GM23338 (cell line): Measurements from ENCODE around the gene NPY. TPM values are rescaled to one million over a fixed set of nuclear protein-coding genes. Genes with fewer than 3 reads are reported as not detected.

ENCODE experiments used
- ATAC-seq: fragments of 200-7000 bp; cut with Tn5 transposase; 3 replicates; pipeline ENCODE4 v1.9.1; 2020
- DNase-seq: peaks from one replicate; pipeline ENCODE4 v3.0.0-alpha.2; 2015; ENCODE audit warnings: low spot score
- H2AFZ ChIP-seq: fragments of 200-600 bp; sonication (generic); 2 replicates; pipeline ENCODE4 v1.8.0; 2016; ENCODE audit warnings: antibody characterized with exemption, mild to moderate bottlenecking, moderate library complexity
- H3F3A ChIP-seq: fragments of 200-600 bp; sonication (generic); replicated peaks from 2 replicates; pipeline ENCODE4 v1.8.0; 2017; ENCODE audit warnings: antibody characterized with exemption, mixed run types, low read depth
- H3K27ac ChIP-seq: fragments of 200-600 bp; sonication (generic); 2 replicates; pipeline ENCODE4 v1.6.1; 2016; ENCODE audit warnings: low read depth
- H3K27me3 ChIP-seq: fragments of 200-600 bp; sonication (generic); 2 replicates; pipeline ENCODE4 v1.8.0; 2016; ENCODE audit warnings: mild to moderate bottlenecking, mixed run types, moderate library complexity; ENCODE audit not compliant: insufficient read depth
- H3K36me3 ChIP-seq: fragments of 200-600 bp; sonication (generic); 2 replicates; pipeline ENCODE4 v1.8.0; 2016; ENCODE audit warnings: mild to moderate bottlenecking; ENCODE audit not compliant: insufficient read depth
- H3K4me1 ChIP-seq: fragments of 200-600 bp; sonication (generic); 2 replicates; pipeline ENCODE4 v1.8.0; 2016; ENCODE audit warnings: mild to moderate bottlenecking, moderate library complexity; ENCODE audit not compliant: insufficient read depth
- H3K4me2 ChIP-seq: fragments of 200-600 bp; sonication (generic); 2 replicates; pipeline ENCODE4 v1.7.1; 2017; ENCODE audit warnings: mixed run types
- H3K4me3 ChIP-seq: fragments of 200-600 bp; sonication (generic); 2 replicates; pipeline ENCODE4 v1.6.1; 2016; ENCODE audit warnings: mixed run types
- H3K79me2 ChIP-seq: fragments of 200-600 bp; sonication (generic); replicated peaks from 2 replicates; pipeline ENCODE4 v1.8.0; 2017; ENCODE audit warnings: mild to moderate bottlenecking; ENCODE audit not compliant: insufficient read depth
- H3K9me2 ChIP-seq: fragments of 200-600 bp; sonication (generic); 2 replicates; pipeline ENCODE4 v1.8.0; 2017; ENCODE audit not compliant: insufficient read depth
- H4K20me1 ChIP-seq: fragments of 200-600 bp; sonication (generic); replicated peaks from 2 replicates; pipeline ENCODE4 v1.8.0; 2017; ENCODE audit warnings: mild to moderate bottlenecking; ENCODE audit not compliant: insufficient read depth
- H3K27ac Mint-ChIP-seq: 2 replicates; pipeline ENCODE4 v1.8.0; 2020; ENCODE audit warnings: inconsistent platforms, mild to moderate bottlenecking, moderate library complexity, mixed read lengths
- H3K27me3 Mint-ChIP-seq: 3 replicates; pipeline ENCODE4 v1.8.0; 2022; ENCODE audit warnings: low read depth, mild to moderate bottlenecking, moderate library complexity, mixed read lengths, inconsistent platforms; ENCODE audit not compliant: insufficient read depth, poor library complexity
- H3K36me3 Mint-ChIP-seq: 3 replicates; pipeline ENCODE4 v1.8.0; 2021; ENCODE audit warnings: low read depth, mild to moderate bottlenecking, inconsistent platforms, moderate library complexity, mixed read lengths
- H3K4me1 Mint-ChIP-seq: 3 replicates; pipeline ENCODE4 v1.8.0; 2020; ENCODE audit warnings: mild to moderate bottlenecking, inconsistent platforms, mixed read lengths
- H3K4me3 Mint-ChIP-seq: 3 replicates; pipeline ENCODE4 v1.8.0; 2021; ENCODE audit warnings: moderate library complexity, mild to moderate bottlenecking, inconsistent platforms, mixed read lengths
- H3K9me3 Mint-ChIP-seq: 3 replicates; pipeline ENCODE4 v1.8.0; 2020; ENCODE audit warnings: moderate library complexity, mild to moderate bottlenecking, inconsistent platforms, mixed read lengths
- CREB1 ChIP-seq: fragments of 250-450 bp; sonication (Bioruptor Pico); IDR thresholded peaks from 2 replicates; pipeline ENCODE4 v1.5.0; 2020; ENCODE audit warnings: low read depth, mild to moderate bottlenecking, moderate library complexity
- JUNB ChIP-seq: IDR thresholded peaks from one replicate; pipeline ENCODE4 v1.6.1; 2016; ENCODE audit warnings: antibody characterized with exemption; ENCODE audit not compliant: unreplicated experiment
- NANOG ChIP-seq: IDR thresholded peaks from 2 replicates; pipeline ENCODE4 v1.6.1; 2016; ENCODE audit warnings: antibody characterized with exemption, borderline replicate concordance
- ZNF114 ChIP-seq: fragments of 250-450 bp; sonication (Bioruptor Pico); IDR thresholded peaks from 2 replicates; pipeline ENCODE4 v1.5.0; 2020; ENCODE audit warnings: mild to moderate bottlenecking, moderate library complexity
- polyA plus RNA-seq: library from polyadenylated mRNA; unstranded; fragments of >200 nt; fragmentation: Nextera tagmentation; extraction: Ambion mirVana; gene quantifications from 2 replicates; pipeline ENCODE4 v1.2.1, GENCODE V29; 2016
- total RNA-seq: library from RNA; depleted of rRNA; stranded (reverse); fragments of >200 nt; shearing (Covaris generic); gene quantifications from 2 replicates; pipeline ENCODE4 v1.2.3, GENCODE V29; 2014
- TF ChIP-seq, protein P1 (sequence below): fragments of 250-450 bp; sonication (Bioruptor Pico); IDR thresholded peaks from 2 replicates; pipeline ENCODE4 v1.5.0; 2020; ENCODE audit warnings: mild to moderate bottlenecking, moderate library complexity
- TF ChIP-seq, protein P2 (sequence below): IDR thresholded peaks from 2 replicates; pipeline ENCODE4 v1.6.1; 2016; ENCODE audit warnings: antibody characterized with exemption
- TF ChIP-seq, protein P3 (sequence below), 2 experiments: fragments of 200-600 bp in 1 of 2; sonication (generic) in 1 of 2; conservative IDR thresholded peaks; 2 replicates each; pipeline versions ENCODE4 v1.5.1 to v1.6.1; 2016 to 2017; ENCODE audit warnings: antibody characterized with exemption in 2 of 2, low read depth in 2 of 2, mild to moderate bottlenecking in 2 of 2, moderate library complexity in 1 of 2

The NPY gene
- total and polyA plus RNA-seq, 2 experiments from 2014 or later: 7.0 TPM; not detected in 1

DNA sequence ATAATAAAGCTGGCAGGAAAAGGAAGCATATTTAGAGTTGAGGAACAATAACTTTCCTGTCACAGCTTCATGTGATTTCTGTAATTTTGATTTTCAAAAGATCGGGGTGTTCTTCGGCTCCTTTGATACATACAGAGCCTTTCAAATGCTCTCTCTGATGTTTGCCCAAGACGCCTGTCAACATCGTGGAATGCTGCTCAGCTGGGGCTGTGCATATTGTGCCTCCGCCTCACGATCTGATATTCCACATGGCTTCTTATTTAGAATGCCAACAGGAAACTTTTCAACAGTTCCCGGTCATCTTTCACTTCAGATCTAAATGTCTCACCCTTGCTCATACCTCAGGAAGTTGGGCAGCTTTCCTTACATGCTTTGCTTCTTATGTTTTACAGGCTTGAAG, 7.3 kb downstream of the NPY start (continued):
- TF ChIP-seq, protein P1, sequence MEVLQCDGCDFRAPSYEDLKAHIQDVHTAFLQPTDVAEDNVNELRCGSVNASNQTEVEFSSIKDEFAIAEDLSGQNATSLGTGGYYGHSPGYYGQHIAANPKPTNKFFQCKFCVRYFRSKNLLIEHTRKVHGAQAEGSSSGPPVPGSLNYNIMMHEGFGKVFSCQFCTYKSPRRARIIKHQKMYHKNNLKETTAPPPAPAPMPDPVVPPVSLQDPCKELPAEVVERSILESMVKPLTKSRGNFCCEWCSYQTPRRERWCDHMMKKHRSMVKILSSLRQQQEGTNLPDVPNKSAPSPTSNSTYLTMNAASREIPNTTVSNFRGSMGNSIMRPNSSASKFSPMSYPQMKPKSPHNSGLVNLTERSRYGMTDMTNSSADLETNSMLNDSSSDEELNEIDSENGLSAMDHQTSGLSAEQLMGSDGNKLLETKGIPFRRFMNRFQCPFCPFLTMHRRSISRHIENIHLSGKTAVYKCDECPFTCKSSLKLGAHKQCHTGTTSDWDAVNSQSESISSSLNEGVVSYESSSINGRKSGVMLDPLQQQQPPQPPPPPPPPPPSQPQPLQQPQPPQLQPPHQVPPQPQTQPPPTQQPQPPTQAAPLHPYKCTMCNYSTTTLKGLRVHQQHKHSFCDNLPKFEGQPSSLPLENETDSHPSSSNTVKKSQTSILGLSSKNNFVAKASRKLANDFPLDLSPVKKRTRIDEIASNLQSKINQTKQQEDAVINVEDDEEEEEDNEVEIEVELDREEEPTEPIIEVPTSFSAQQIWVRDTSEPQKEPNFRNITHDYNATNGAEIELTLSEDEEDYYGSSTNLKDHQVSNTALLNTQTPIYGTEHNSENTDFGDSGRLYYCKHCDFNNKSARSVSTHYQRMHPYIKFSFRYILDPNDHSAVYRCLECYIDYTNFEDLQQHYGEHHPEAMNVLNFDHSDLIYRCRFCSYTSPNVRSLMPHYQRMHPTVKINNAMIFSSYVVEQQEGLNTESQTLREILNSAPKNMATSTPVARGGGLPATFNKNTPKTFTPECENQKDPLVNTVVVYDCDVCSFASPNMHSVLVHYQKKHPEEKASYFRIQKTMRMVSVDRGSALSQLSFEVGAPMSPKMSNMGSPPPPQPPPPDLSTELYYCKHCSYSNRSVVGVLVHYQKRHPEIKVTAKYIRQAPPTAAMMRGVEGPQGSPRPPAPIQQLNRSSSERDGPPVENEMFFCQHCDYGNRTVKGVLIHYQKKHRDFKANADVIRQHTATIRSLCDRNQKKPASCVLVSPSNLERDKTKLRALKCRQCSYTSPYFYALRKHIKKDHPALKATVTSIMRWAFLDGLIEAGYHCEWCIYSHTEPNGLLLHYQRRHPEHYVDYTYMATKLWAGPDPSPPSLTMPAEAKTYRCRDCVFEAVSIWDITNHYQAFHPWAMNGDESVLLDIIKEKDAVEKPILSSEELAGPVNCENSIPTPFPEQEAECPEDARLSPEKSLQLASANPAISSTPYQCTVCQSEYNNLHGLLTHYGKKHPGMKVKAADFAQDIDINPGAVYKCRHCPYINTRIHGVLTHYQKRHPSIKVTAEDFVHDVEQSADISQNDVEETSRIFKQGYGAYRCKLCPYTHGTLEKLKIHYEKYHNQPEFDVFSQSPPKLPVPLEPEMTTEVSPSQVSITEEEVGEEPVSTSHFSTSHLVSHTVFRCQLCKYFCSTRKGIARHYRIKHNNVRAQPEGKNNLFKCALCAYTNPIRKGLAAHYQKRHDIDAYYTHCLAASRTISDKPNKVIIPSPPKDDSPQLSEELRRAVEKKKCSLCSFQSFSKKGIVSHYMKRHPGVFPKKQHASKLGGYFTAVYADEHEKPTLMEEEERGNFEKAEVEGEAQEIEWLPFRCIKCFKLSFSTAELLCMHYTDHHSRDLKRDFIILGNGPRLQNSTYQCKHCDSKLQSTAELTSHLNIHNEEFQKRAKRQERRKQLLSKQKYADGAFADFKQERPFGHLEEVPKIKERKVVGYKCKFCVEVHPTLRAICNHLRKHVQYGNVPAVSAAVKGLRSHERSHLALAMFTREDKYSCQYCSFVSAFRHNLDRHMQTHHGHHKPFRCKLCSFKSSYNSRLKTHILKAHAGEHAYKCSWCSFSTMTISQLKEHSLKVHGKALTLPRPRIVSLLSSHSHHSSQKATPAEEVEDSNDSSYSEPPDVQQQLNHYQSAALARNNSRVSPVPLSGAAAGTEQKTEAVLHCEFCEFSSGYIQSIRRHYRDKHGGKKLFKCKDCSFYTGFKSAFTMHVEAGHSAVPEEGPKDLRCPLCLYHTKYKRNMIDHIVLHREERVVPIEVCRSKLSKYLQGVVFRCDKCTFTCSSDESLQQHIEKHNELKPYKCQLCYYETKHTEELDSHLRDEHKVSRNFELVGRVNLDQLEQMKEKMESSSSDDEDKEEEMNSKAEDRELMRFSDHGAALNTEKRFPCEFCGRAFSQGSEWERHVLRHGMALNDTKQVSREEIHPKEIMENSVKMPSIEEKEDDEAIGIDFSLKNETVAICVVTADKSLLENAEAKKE (CRISPR knock-in tag): no peak
- no peak for TF ChIP-seq ZNF114 (CRISPR knock-in tag)
- TF ChIP-seq CREB1 (CRISPR knock-in tag): no peak
- TF ChIP-seq, protein P2, sequence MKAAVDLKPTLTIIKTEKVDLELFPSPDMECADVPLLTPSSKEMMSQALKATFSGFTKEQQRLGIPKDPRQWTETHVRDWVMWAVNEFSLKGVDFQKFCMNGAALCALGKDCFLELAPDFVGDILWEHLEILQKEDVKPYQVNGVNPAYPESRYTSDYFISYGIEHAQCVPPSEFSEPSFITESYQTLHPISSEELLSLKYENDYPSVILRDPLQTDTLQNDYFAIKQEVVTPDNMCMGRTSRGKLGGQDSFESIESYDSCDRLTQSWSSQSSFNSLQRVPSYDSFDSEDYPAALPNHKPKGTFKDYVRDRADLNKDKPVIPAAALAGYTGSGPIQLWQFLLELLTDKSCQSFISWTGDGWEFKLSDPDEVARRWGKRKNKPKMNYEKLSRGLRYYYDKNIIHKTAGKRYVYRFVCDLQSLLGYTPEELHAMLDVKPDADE: no peak
- TF ChIP-seq, protein P3, sequence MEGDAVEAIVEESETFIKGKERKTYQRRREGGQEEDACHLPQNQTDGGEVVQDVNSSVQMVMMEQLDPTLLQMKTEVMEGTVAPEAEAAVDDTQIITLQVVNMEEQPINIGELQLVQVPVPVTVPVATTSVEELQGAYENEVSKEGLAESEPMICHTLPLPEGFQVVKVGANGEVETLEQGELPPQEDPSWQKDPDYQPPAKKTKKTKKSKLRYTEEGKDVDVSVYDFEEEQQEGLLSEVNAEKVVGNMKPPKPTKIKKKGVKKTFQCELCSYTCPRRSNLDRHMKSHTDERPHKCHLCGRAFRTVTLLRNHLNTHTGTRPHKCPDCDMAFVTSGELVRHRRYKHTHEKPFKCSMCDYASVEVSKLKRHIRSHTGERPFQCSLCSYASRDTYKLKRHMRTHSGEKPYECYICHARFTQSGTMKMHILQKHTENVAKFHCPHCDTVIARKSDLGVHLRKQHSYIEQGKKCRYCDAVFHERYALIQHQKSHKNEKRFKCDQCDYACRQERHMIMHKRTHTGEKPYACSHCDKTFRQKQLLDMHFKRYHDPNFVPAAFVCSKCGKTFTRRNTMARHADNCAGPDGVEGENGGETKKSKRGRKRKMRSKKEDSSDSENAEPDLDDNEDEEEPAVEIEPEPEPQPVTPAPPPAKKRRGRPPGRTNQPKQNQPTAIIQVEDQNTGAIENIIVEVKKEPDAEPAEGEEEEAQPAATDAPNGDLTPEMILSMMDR (conservative IDR thresholded peaks at IDR 0.05; ENCODE audit: low read depth in 2 of 2): no peak

DNA sequence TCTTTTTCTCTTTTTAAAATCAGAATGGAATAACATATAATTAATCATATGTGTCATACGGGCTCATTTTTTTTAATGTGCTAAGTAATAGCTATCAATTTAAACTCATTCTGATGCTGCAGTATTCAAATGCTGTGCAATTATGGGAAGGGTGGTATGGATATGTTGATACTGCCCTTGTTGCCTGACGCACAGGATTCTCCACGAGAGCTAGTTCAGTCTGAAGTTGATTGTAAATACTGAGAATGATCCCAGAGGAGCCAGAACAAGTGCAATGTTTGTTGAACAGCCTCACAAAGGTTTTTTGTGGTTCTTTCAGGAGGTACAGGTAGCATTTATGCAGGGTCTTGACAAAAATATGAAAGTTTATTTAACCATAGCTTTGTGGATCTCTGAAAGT, 13.4 kb downstream of the NPY start:
- Histone ChIP-seq H3F3A (no peaks in the 10 kb centered on the region), H2AFZ (no peak overlapping the region), H4K20me1 (no peaks in the 10 kb centered on the region), H3K4me3 (no peak overlapping the region), H3K36me3 (no peaks in the 10 kb centered on the region), H3K79me2 (no peaks in the 10 kb centered on the region), H3K4me1 (no peaks in the 10 kb centered on the region), H3K27me3 (no peaks in the 10 kb centered on the region), H3K4me2 (no peak overlapping the region), H3K27ac (no peak overlapping the region), H3K9me2 (no peaks in the 10 kb centered on the region)
- H3K27ac Mint-ChIP-seq: no peak overlapping the region
- H3K4me3 Mint-ChIP-seq: no peak overlapping the region
- H3K27me3 Mint-ChIP-seq: no peaks in the 10 kb centered on the region
- no peaks in the 10 kb centered on the region for H3K9me3 Mint-ChIP-seq
- no peak for ATAC-seq
- TF ChIP-seq, protein P3 (conservative IDR thresholded peaks at IDR 0.05; ENCODE audit: low read depth in 2 of 2): no peak
- TF ChIP-seq JUNB (no peak), NANOG (no peak)
- DNase-seq: no peak
- no peaks in the 10 kb centered on the region; the same call in 2 of the 3 replicates for H3K36me3 Mint-ChIP-seq
- H3K4me1 Mint-ChIP-seq: no peaks in the 10 kb centered on the region
